Measurements from ENCODE around the gene WDR81. TPM values are rescaled to one million over a fixed set of nuclear protein-coding genes. Genes with fewer than 3 reads are reported as not detected.

The WDR81 gene
- total RNA-seq, 1 experiment from 2014 or later, result 17.3 TPM

GRCh38 chr17:1783271-1783670 is 58.8 kb downstream of the WDR81 start:
- peaks cover 10 to 19% of the 10 kb centered on the region in 2 experiments for H3K4me1 ChIP-seq (ENCODE audit: control insufficient read depth in 1 of 2, insufficient read depth in 2 of 2, low read length in 2 of 2)
- no peaks in the 10 kb centered on the region for H4K20me1 ChIP-seq (ENCODE audit: insufficient read depth)
- ChIA-PET POLR2A (interaction anchor here (0.7 to 1.8 kb wide), 3 partner anchors 31 to 70 kb away, joined by 3 to 5 read pairs (median 3); no protein-coding TSS in a partner anchor), CTCF (interaction anchor here (1.0 to 1.8 kb wide), 7 partner anchors 10 to 209 kb away, joined by 3 to 39 read pairs (median 10); no protein-coding TSS in a partner anchor), RAD21 (ENCODE audit: low non-redundant PET in 1 of 2, low total read pairs in 2 of 2, uncharacterized antibody in 2 of 2, unreplicated experiment in 2 of 2) (interaction anchor here (0.7 to 1.6 kb wide), 5 partner anchors 62 to 70 kb away, joined by 3 to 9 read pairs (median 3); no protein-coding TSS in a partner anchor)
- no peak for DNase-seq (ENCODE audit: low read depth, low spot score)
- H3K9me2 ChIP-seq (ENCODE audit: insufficient read depth), result no peaks in the 10 kb centered on the region
- H3K27ac ChIP-seq (ENCODE audit: low read depth, low read length), result no peak overlapping the region
- no peak overlapping the region for H3K4me2 ChIP-seq (ENCODE audit: low read length)
- no peaks in the 10 kb centered on the region; the same call in 1 of the 2 replicates for H3K79me2 ChIP-seq (ENCODE audit: insufficient read depth, low read length)
- H3K27me3 ChIP-seq (ENCODE audit: insufficient read depth, low read length), result no peaks in the 10 kb centered on the region
- no peaks in the 10 kb centered on the region for H3K9me3 ChIP-seq (ENCODE audit: control insufficient read depth in 1 of 2, insufficient read depth in 1 of 2, low read depth in 1 of 2, low read length in 2 of 2)
- H3K9ac ChIP-seq (ENCODE audit: low read length), result no peak overlapping the region
- TF ChIP-seq POLR2AphosphoS5 (IDR thresholded peaks at IDR 0.05; ENCODE audit: low read depth, low read length), result no peak
- BruUV-seq (replicated peaks), result no TSS peak
- intact Hi-C loops (cut with micrococcal nuclease), result no loop called here
- H2AFZ ChIP-seq (ENCODE audit: low read depth, low read length, poor library complexity, severe bottlenecking), result no peak overlapping the region
- H3K36me3 ChIP-seq (ENCODE audit: control insufficient read depth in 1 of 2, insufficient read depth in 2 of 2, low read length in 2 of 2), result peaks cover 16 to 39% of the 10 kb centered on the region in 2 experiments
- no peak for ATAC-seq
- no peak overlapping the region for H3K4me3 ChIP-seq (replicated peaks in 1 of 2; ENCODE audit: low read depth in 1 of 2, low read length in 2 of 2)

- Histone ChIP-seq H3K4me3 (replicated peaks in 1 of 2; ENCODE audit: low read depth in 1 of 2, low read length in 2 of 2) (no peak overlapping the region), H3K27ac (ENCODE audit: low read depth, low read length) (0 out of 2 replicates have a peak overlapping the region, but pooled peaks have one; percentile 4), H3K9me2 (ENCODE audit: insufficient read depth) (no peaks in the 10 kb centered on the region), H3K27me3 (ENCODE audit: insufficient read depth, low read length) (no peaks in the 10 kb centered on the region), H2AFZ (ENCODE audit: low read depth, low read length, poor library complexity, severe bottlenecking) (no peak overlapping the region), H3K79me2 (ENCODE audit: insufficient read depth, low read length) (peaks cover 5% of the 10 kb centered on the region), H3K9ac (ENCODE audit: low read length) (no peak overlapping the region), H3K4me1 (ENCODE audit: control insufficient read depth in 1 of 2, insufficient read depth in 2 of 2, low read length in 2 of 2) (peaks cover 10 to 27% of the 10 kb centered on the region in 2 experiments), H4K20me1 (ENCODE audit: insufficient read depth) (no peaks in the 10 kb centered on the region), H3K36me3 (ENCODE audit: control insufficient read depth in 1 of 2, insufficient read depth in 2 of 2, low read length in 2 of 2) (peaks cover 12 to 39% of the 10 kb centered on the region in 2 experiments; a peak in 3 of 4 replicates), H3K9me3 (ENCODE audit: control insufficient read depth in 1 of 2, insufficient read depth in 1 of 2, low read depth in 1 of 2, low read length in 2 of 2) (no peaks in the 10 kb centered on the region), H3K4me2 (ENCODE audit: low read length) (no peak overlapping the region)
- POLR2A ChIA-PET, result interaction anchor here (0.7 to 1.8 kb wide), 3 partner anchors 32 to 70 kb away, joined by 3 to 5 read pairs (median 3); no protein-coding TSS in a partner anchor
- CTCF ChIA-PET, result interaction anchor here (0.8 to 1.8 kb wide), 8 partner anchors 10 to 210 kb away, joined by 3 to 39 read pairs (median 8); no protein-coding TSS in a partner anchor
- TF ChIP-seq REST (IDR thresholded peaks at IDR 0.05; ENCODE audit: low read depth) (no peak), ELF1 (IDR thresholded peaks at IDR 0.05; ENCODE audit: borderline replicate concordance, low read depth) (no peak), RAD21 (IDR thresholded peaks at IDR 0.05; ENCODE audit: low read depth) (peak; percentile 72)
- TF ChIP-seq, protein P1, sequence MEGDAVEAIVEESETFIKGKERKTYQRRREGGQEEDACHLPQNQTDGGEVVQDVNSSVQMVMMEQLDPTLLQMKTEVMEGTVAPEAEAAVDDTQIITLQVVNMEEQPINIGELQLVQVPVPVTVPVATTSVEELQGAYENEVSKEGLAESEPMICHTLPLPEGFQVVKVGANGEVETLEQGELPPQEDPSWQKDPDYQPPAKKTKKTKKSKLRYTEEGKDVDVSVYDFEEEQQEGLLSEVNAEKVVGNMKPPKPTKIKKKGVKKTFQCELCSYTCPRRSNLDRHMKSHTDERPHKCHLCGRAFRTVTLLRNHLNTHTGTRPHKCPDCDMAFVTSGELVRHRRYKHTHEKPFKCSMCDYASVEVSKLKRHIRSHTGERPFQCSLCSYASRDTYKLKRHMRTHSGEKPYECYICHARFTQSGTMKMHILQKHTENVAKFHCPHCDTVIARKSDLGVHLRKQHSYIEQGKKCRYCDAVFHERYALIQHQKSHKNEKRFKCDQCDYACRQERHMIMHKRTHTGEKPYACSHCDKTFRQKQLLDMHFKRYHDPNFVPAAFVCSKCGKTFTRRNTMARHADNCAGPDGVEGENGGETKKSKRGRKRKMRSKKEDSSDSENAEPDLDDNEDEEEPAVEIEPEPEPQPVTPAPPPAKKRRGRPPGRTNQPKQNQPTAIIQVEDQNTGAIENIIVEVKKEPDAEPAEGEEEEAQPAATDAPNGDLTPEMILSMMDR (IDR thresholded peaks at IDR 0.05 in 2 of 3, conservative IDR thresholded peaks at IDR 0.05 in 1 of 3; ENCODE audit: borderline replicate concordance in 1 of 3, insufficient read depth in 1 of 3, low read depth in 2 of 3, low read length in 2 of 3), result peak; percentile 54 to 62 (median 56); a peak in 4 of 6 replicates
- intact Hi-C loops (cut with micrococcal nuclease), result loop anchor here (1.0 kb wide), 2 partner anchors 64 to 115 kb away; no protein-coding TSS in a partner anchor
- ATAC-seq, result peak; percentile 69
- BruUV-seq (replicated peaks), result no TSS peak
- peak; percentile 6 for DNase-seq (ENCODE audit: low read depth, low spot score)
- RAD21 ChIA-PET (ENCODE audit: low non-redundant PET in 1 of 2, low total read pairs in 2 of 2, uncharacterized antibody in 2 of 2, unreplicated experiment in 2 of 2), result interaction anchor here (0.7 to 1.6 kb wide), 5 partner anchors 63 to 70 kb away, joined by 3 to 9 read pairs (median 3); no protein-coding TSS in a partner anchor
Measured at GRCh38 chr17:1783834-1784611, 59.5 kb downstream of the WDR81 start.
